IPS-18a (cell line): Measurements from ENCODE around the gene ETNK2.
"Not testable (repeated sequence)": the region's sequence is repeated elsewhere in the genome, so short reads cannot be mapped to it uniquely, and the experiment has no call there.

Experiments
- H3K27ac ChIP-seq: one replicate; pipeline ENCODE4 v1.5.1; 2013; ENCODE audit warnings: low read length
- H3K27me3 ChIP-seq: one replicate; pipeline ENCODE4 v1.6.1; 2013; ENCODE audit warnings: mild to moderate bottlenecking, low read length; ENCODE audit not compliant: control insufficient read depth, insufficient read depth
- H3K36me3 ChIP-seq: one replicate; pipeline ENCODE4 v1.6.1; 2013; ENCODE audit warnings: low read depth, low read length; ENCODE audit not compliant: control insufficient read depth
- H3K4me1 ChIP-seq: one replicate; pipeline ENCODE4 v1.6.1; 2013; ENCODE audit warnings: low read depth, low read length; ENCODE audit not compliant: control insufficient read depth
- H3K4me3 ChIP-seq: one replicate; pipeline ENCODE4 v1.5.1; 2013; ENCODE audit warnings: low read length
- H3K9ac ChIP-seq: one replicate; pipeline ENCODE4 v1.6.1; 2013; ENCODE audit warnings: mild to moderate bottlenecking, low read length, moderate library complexity
- H3K9me3 ChIP-seq: one replicate; pipeline ENCODE4 v1.6.1; 2013; ENCODE audit warnings: low read depth, low read length; ENCODE audit not compliant: control insufficient read depth

The ETNK2 gene

DNA sequence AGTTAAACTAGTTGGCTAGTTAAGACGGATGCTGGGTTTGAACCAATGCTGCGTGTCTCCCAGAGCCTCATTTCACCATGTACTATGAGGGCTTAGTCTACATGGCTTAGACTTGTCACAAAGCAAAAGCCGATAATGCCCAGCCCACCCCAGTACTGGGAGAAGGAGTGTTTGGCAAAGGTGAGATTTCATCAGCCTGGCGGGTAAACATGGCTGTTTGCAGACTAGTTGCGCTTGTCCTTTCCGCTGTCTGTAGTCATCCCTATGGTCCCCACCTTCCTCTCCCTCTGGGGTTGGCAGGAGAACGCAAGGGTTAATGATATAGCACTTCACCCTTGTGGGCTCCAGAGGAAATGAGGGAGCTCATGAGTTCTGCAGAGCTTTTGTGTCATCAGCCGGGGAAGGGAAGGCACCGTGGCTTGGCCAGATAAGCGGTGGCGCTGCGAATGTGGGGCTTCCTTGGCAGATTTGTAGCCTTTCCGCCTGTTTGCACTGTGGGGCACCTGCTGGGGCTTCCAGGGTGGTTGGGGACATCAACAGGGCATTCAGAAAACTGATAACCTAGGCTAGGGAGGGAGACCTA, 49.7 kb downstream of the ETNK2 start:
- H3K27me3 ChIP-seq = no peaks in the 10 kb centered on the region
- H3K9me3 ChIP-seq = no peaks in the 10 kb centered on the region
- no peak overlapping the region for H3K27ac ChIP-seq
- H3K9ac ChIP-seq = no peak overlapping the region
- no peaks in the 10 kb centered on the region for H3K36me3 ChIP-seq
- H3K4me3 ChIP-seq = no peak overlapping the region
- H3K4me1 ChIP-seq = peaks cover 53% of the 10 kb centered on the region

DNA sequence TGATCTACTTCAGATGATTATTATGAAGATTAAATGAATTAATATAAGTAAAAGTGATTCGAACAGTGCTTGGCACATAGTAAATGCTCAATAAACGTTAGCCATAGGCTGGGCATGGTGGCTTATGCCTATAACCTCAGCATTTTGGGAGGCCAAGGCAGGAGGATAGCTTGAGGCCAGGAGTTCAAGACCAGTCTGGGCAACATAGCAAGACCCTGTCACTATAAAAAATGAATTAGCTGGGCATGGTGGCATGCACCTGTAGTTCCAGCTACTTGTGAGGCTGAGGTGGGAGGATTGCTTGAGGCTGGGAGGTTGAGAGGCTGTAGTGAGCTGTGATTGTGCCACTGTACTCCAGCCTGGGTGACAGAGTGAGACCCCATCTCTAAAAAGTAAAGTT, 52.1 kb downstream of the ETNK2 start:
- H3K36me3 ChIP-seq, H3K4me3 ChIP-seq, H3K9ac ChIP-seq, H3K27ac ChIP-seq, H3K9me3 ChIP-seq, H3K27me3 ChIP-seq: not testable (repeated sequence)
- H3K4me1 ChIP-seq = peaks cover 50% of the 10 kb centered on the region

DNA sequence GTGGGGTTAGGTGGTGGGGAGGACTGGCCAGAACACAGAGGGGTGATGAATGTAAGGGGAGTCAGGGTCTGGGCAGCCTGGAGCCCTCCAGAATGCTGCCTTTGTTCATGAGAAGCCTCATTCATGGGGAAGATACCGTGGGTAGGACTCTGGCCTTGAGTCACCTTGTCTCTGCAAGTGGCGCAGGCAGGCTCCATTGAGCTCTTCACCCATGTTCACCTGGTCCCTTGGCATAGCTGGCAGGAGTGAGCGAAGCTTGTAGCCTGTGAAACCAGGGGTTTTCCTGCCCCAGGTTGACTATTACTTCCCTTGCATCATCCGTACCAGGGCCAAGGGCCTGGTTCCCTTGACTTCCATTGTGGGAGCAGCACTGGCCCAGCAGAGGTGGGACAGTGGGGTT, 53.2 kb downstream of the ETNK2 start:
- Histone ChIP-seq H3K27ac (no peak overlapping the region), H3K9ac (no peak overlapping the region), H3K4me1 (peaks cover 53% of the 10 kb centered on the region), H3K36me3 (no peaks in the 10 kb centered on the region), H3K27me3 (no peaks in the 10 kb centered on the region), H3K4me3 (no peak overlapping the region), H3K9me3 (no peaks in the 10 kb centered on the region)

DNA sequence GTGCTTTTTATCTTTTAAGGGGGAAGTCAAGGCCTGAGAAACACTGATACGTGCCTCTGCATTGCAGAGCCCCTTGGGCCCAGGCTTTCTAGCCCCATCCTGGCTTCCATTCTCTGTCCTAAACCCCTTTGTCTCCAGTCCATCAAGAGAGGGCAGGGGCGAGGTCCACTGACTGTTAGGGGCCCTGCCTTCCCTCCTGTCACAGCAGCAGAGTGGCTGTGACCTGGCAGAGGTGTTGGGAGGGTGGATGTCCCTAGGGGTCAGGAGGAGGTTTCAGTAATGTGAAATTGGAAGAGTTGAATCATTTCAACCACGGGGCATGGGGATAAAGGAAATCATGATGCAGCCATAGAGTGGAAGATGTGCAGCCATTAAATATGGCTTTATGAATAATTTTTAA, 54.9 kb downstream of the ETNK2 start:
- Histone ChIP-seq H3K27ac (no peak overlapping the region), H3K4me3 (no peak overlapping the region), H3K9ac (no peak overlapping the region), H3K36me3 (no peaks in the 10 kb centered on the region), H3K27me3 (no peaks in the 10 kb centered on the region), H3K4me1 (peaks cover 51% of the 10 kb centered on the region), H3K9me3 (no peaks in the 10 kb centered on the region)

DNA sequence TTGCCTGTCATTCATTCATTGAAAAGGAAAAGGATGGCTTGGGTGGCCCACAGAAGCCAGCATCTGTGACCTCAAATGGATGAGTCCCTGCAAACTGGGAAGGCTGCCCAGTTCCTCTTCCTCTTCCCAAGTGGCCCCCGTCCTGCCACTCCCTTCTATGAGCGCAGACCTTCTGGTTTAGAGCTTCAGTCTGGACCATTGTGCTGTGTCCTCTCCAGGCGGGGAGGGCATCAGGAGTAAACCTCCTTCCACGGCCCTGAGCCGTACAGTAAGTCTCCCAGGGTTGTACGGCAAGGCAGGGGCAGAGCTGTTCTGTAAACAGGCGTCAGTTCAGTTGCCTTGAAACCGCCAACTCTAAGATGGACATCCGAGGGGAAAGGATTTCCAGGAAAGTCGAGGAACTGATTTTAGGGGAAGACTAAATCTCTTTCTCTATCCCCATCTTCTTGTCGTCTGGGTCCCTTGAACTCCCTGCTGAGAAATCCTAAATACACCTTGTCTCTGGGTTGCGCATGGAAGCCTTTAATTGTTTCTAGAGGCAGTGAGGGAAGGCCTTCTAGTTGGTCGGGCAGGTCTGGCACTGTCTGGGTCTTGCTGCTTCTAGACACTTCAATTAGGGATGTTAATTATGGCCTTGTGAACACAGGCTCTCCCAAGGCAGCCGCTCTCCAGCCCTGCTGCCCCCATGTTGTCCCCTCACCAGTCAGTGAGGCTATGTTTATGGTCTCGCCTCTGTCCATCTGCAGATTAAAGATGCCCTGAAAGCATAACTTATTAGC, 56.8 kb downstream of the ETNK2 start:
- Histone ChIP-seq H3K27me3 (no peaks in the 10 kb centered on the region), H3K4me1 (peaks cover 51% of the 10 kb centered on the region), H3K4me3 (peak overlapping the region; percentile 37), H3K27ac (no peak overlapping the region), H3K9me3 (no peaks in the 10 kb centered on the region), H3K36me3 (no peaks in the 10 kb centered on the region), H3K9ac (no peak overlapping the region)

DNA sequence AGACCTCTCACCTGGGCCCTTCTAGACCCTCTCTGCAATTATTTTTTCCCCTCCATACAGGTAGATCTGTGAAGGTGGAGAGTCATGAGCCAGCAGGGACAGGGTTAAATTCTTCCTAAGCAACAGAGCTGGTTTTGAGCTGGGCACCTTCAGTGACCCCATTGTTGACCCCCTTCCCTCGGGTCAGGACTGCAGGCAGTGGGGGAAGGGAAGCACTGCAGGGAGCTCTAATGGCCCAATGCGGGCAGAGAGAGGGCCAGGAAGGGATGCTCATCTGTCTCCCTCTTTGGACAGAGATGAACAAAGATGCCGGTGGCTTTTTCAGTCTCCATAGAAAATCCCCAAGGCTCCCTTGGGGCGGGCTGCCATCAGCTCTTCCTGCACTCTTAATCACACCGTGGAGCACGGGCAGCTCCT, 57.5 kb downstream of the ETNK2 start:
- Histone ChIP-seq H3K27ac (no peak overlapping the region), H3K4me1 (peaks cover 58% of the 10 kb centered on the region), H3K27me3 (no peaks in the 10 kb centered on the region), H3K9me3 (no peaks in the 10 kb centered on the region), H3K9ac (no peak overlapping the region), H3K4me3 (peak overlapping the region; percentile 37), H3K36me3 (no peaks in the 10 kb centered on the region)

DNA sequence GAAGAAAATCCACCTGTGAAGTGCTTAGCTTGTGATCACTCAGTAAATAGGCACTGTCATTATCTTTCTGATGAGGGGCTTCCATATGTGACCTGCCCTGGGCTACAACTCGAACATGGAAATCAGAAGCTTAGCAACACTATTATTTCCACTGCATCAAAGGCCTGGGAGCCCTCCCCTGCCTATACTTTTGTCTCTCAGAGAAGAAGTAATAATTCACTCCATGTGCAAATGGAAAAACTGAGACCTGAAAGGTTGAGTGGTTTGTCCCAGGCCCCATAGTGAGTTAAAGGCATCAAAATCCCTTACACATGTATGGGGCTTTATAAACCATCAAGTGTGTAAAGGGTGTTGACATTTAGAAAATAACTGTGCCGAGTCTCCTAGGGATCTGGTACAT, 58.1 kb downstream of the ETNK2 start:
- peak overlapping the region; percentile 37 for H3K4me3 ChIP-seq
- H3K36me3 ChIP-seq = no peaks in the 10 kb centered on the region
- no peaks in the 10 kb centered on the region for H3K27me3 ChIP-seq
- H3K9me3 ChIP-seq = no peaks in the 10 kb centered on the region
- H3K4me1 ChIP-seq = peaks cover 63% of the 10 kb centered on the region
- H3K27ac ChIP-seq = no peak overlapping the region
- no peak overlapping the region for H3K9ac ChIP-seq

DNA sequence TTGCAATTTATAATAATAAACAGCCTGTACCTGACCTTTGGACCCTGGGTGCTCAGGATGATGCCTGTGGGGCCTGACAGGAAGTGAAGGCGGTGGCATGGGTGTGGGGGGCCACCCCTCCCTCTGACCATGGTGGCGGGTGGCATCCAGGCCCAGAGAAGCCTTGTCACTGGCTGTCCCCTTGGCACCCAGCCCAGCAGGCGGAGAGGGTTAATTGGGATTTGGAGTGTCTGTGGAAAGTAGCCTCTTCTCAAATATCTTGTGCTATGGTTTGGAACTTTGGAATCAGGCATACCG, 58.5 kb downstream of the ETNK2 start:
- peaks cover 67% of the 10 kb centered on the region for H3K4me1 ChIP-seq
- H3K36me3 ChIP-seq = no peaks in the 10 kb centered on the region
- H3K9ac ChIP-seq = no peak overlapping the region
- H3K9me3 ChIP-seq = no peaks in the 10 kb centered on the region
- no peak overlapping the region for H3K4me3 ChIP-seq
- no peak overlapping the region for H3K27ac ChIP-seq
- H3K27me3 ChIP-seq = no peaks in the 10 kb centered on the region

DNA sequence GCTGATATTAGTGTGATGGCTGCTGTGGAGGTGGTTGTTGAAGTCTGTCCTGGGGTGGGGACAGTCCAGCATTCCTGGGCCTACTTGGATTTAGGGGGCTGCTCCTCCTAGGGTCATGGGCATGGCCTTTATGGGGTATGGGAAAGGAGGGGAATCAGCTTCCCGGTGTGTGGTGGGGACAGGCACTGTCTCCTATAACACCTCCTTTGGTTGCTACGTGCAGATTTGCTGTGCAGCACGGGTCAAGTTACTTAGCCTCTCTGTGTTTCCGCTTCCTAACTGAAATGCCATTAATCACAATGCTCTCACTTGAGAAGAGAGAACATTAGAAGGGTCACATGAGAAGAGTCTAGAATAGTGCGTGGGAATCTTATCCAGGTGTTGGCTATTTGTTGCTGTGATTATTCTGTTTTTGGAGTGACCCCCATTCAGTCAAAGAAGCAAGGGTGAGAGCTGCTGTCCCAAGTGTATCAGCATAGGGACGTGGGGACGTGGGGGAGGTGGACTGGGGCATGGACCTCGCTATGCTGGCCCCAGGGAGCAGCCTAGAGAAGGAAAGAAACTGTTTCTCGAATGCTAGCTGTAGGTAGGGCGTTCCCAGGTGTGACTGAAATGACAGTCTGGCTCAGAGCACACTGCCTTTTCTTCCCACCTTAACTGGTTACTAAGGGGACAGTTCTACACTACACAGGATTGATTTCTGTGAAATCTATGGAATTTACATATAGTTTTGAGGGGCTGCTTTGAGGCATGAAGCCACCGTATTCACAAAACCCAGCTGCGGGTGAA, 59.0 kb downstream of the ETNK2 start:
- no peaks in the 10 kb centered on the region for H3K27me3 ChIP-seq
- no peak overlapping the region for H3K9ac ChIP-seq
- H3K9me3 ChIP-seq = no peaks in the 10 kb centered on the region
- no peak overlapping the region for H3K27ac ChIP-seq
- no peak overlapping the region for H3K4me3 ChIP-seq
- peaks cover 73% of the 10 kb centered on the region for H3K4me1 ChIP-seq
- H3K36me3 ChIP-seq = no peaks in the 10 kb centered on the region

DNA sequence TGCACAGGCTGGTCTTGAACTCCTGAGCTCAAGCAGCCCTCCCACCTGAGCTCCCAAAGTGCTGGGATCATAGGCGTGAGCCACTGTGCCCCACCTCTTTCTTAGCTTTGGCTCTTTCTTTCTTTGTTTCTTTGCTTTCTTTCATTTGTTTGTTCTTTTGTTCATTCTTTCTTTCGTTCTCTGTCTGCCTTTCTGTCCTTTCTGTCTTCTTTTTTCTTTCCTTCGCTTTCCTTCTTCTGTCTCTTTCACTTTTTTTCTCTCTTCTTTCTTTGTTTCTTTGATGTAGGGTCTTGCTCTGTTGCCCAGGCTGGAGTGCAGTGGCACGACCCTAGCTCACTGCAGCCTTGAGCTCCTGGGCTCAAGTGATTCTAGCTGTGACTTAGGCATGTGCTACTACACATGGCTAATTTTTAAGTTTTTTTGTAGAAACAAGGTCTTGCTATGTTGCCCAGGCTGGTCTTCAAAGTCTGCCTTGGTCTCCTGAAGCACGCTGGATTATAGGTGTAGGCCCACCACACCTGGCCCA, 60.0 kb downstream of the ETNK2 start:
- no peak overlapping the region for H3K27ac ChIP-seq
- no peak overlapping the region for H3K9ac ChIP-seq
- no peaks in the 10 kb centered on the region for H3K9me3 ChIP-seq
- no peaks in the 10 kb centered on the region for H3K36me3 ChIP-seq
- no peaks in the 10 kb centered on the region for H3K27me3 ChIP-seq
- no peak overlapping the region for H3K4me3 ChIP-seq
- H3K4me1 ChIP-seq = peaks cover 75% of the 10 kb centered on the region

DNA sequence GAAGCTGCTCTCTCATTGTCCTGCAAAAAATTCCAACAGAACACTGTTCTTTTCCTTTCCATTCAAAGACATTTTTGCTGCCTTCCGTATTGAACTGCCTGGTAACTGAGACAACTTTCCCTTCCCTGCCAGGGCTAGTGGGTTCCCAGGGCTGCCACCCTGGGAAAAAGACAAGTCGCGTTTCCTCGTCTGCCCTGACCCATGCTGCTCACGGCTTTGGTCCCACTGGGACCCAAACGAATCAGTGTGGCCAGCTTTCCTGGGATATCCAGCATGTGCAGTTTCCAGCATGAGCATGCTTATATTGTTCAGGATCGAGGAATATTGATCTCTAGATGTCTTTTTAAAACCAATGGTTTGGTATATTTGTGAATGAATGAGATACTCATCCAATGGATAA, 60.8 kb downstream of the ETNK2 start:
- Histone ChIP-seq H3K27ac (no peak overlapping the region), H3K4me1 (peaks cover 74% of the 10 kb centered on the region), H3K27me3 (no peaks in the 10 kb centered on the region), H3K4me3 (no peak overlapping the region), H3K9ac (no peak overlapping the region), H3K9me3 (no peaks in the 10 kb centered on the region), H3K36me3 (no peaks in the 10 kb centered on the region)
